Heart right ventricle (tissue), 16 donors: ENCODE results near the gene TCOF1. TPM values are rescaled to one million over a fixed set of nuclear protein-coding genes. Genes with fewer than 3 reads are reported as not detected.

Experiments used
- ATAC-seq, 8 donors: fragments of 200-7000 bp; cut with Tn5 transposase; one replicate each; pipeline ENCODE4 v1.9.1; 2020; ENCODE audit warnings: mild to moderate bottlenecking in 8 of 8, moderate library complexity in 8 of 8, moderate number of reproducible peaks in 1 of 8
- DNase-seq, 2 donors: peaks; one replicate each; pipeline ENCODE4 v3.0.0-alpha.2; 2020
- H3K27ac ChIP-seq, 10 donors: fragments of 200-600 bp; sonication (generic) in 2 of 10; one replicate each; pipeline versions ENCODE4 v1.5.0 to v1.8.0; 2020 to 2022; ENCODE audit warnings: mild to moderate bottlenecking in 3 of 10
- H3K27me3 ChIP-seq, 7 donors: fragments of 200-600 bp; one replicate each; pipeline ENCODE4 v1.8.0; 2021 to 2022; ENCODE audit warnings: mild to moderate bottlenecking in 2 of 7
- H3K36me3 ChIP-seq, 9 donors: fragments of 200-600 bp; sonication (generic) in 1 of 9; one replicate each; pipeline versions ENCODE4 v1.5.0 to v1.8.0; 2020 to 2022; ENCODE audit warnings: mild to moderate bottlenecking in 2 of 9
- H3K4me1 ChIP-seq, 9 donors: fragments of 200-600 bp; sonication (generic) in 1 of 9; one replicate each; pipeline versions ENCODE4 v1.5.0 to v1.8.0; 2020 to 2022; ENCODE audit warnings: mild to moderate bottlenecking in 4 of 9
- H3K4me3 ChIP-seq, 10 donors: fragments of 200-600 bp; sonication (generic) in 2 of 10; one replicate each; pipeline versions ENCODE4 v1.5.0 to v1.8.0; 2020 to 2022; ENCODE audit warnings: mild to moderate bottlenecking in 7 of 10, moderate library complexity in 2 of 10
- H3K9me3 ChIP-seq, 11 donors: fragments of 200-600 bp in 10 of 11; sonication (generic) in 2 of 11; one replicate each; pipeline versions ENCODE4 v1.5.0 to v1.8.0; 2013 to 2022; ENCODE audit warnings: mild to moderate bottlenecking in 2 of 11, control low read depth in 1 of 11, moderate library complexity in 1 of 11
- WGBS, 2 donors: extraction: QIAGEN DNeasy Blood & Tissue Kit; methylation state at CpG; one replicate each; pipeline ENCODE4 v1.1.7; 2013; ENCODE audit warnings: inconsistent platforms in 1 of 2; 5-methylcytosine and 5-hydroxymethylcytosine counted together
- intact Hi-C, 10 donors: fragments of 100-400 bp; cut with DNase I; formaldehyde crosslinking; loops; one replicate each; pipeline versions ENCODE4 v1.11.1 to v1.14.2; 2022
- polyA plus RNA-seq, 2 donors: library from polyadenylated mRNA; stranded (reverse); fragments of 200-250 nt; gene quantifications; one replicate each; pipeline ENCODE4 v1.2.3, GENCODE V29; 2013
- total RNA-seq, 10 donors: library from RNA; stranded (reverse); fragmentation: NEBNext Ultra II Directional in 3 of 10; extraction: Animal tissue kit (Norgen Biotek cat#: 25700) in 3 of 10; gene quantifications; one replicate each; pipeline versions ENCODE4 v1.2.1 to v1.2.4, GENCODE V29; 2021 to 2023
- TF ChIP-seq, protein P1 (sequence below), 9 donors: fragments of 200-600 bp; sonication (generic) in 2 of 9; IDR thresholded peaks; one replicate each; pipeline versions ENCODE4 v1.5.0 to v1.8.0; 2021 to 2022; ENCODE audit warnings: antibody characterized with exemption in 9 of 9, mild to moderate bottlenecking in 5 of 9, moderate library complexity in 1 of 9
- donor health status: Arrhythmogenic right ventricular cardiomyopathy.
- donor health status: ischemic (EF 13 %, LVEDD 7.1; RV severe dilation, severe dysfunction).
- donor health status: healthy with polysubstance abuse.
- donor health status: DM: no; HTN: yes; CAD: no.
- donor health status: DM: no; HTN: no; CAD: no.
- donor health status: ischemic (EF 25% LVEDD 6.9; RV normal size, moderate dysfunction).
- donor health status: ischemic (EF 25% LVEDD 5.7; RV mildly dilated, moderate dysfunction).
- donor health status: healthy.
- donor health status: DM: yes; HTN: yes; CAD: no.
- donor health status: Ischemic cardiomyopathy.
- donor health status: ischemic (EF 35%, LVEDD 5.7; RV mildly dilated, moderate dysfunction).
- donor health status: nonischemic (EF 11% LVEDD 7.7; RV severe dilation, severe dysfunction).
- donor health status: DM: yes; HTN: yes; CAD: no.
- donor health status: PGD.
- donor health status: ischemic (EF 29% LVEDD 5.4; RV normal size, mild dysfunction).
- donor health status: nonischemic (EF 23%, LVEDD 6.1; RV moderate dilation, normal function).

Gene TCOF1
- total and polyA plus RNA-seq, 12 donors = 12.4 to 21.3 (median 14.1) TPM

DNA sequence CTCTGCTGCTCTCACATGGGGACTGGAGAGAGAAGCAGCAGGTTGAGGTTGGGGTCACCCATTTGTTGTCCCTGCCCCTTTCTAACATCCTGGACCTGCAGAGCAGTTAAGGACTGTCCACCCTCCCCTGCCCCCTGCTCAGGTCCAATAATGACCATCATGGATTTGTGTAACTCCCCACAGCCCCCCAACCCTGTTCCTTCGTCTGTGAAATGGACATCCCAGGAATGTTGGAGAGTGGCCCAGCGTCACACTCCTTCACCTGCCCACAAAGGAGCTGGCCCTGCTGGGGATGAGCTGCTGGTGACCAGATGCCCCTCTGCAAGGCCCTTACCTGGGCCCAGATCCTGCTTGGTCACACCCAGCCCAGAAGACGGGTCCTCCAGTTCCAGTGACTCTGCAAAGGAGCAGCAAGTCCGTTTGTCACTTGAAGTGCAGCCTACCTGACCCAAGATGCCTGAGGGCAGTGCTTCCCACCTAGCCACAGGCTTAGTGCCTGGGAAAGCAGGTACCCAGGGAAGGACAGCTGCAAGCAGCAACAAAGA is 44.8 kb downstream of the TCOF1 start:
- peaks cover 0 to 100% (median 28%) of the 10 kb centered on the region in 9 donors for H3K36me3 ChIP-seq
- no peak overlapping the region for H3K27ac ChIP-seq
- no peak overlapping the region for H3K4me3 ChIP-seq
- no peaks in the 10 kb centered on the region for H3K9me3 ChIP-seq
- H3K27me3 ChIP-seq = no peaks in the 10 kb centered on the region
- WGBS, 2 donors = 84 to 86% methylated on average over 4 of the region's 4 CpGs
- TF ChIP-seq, protein P1, sequence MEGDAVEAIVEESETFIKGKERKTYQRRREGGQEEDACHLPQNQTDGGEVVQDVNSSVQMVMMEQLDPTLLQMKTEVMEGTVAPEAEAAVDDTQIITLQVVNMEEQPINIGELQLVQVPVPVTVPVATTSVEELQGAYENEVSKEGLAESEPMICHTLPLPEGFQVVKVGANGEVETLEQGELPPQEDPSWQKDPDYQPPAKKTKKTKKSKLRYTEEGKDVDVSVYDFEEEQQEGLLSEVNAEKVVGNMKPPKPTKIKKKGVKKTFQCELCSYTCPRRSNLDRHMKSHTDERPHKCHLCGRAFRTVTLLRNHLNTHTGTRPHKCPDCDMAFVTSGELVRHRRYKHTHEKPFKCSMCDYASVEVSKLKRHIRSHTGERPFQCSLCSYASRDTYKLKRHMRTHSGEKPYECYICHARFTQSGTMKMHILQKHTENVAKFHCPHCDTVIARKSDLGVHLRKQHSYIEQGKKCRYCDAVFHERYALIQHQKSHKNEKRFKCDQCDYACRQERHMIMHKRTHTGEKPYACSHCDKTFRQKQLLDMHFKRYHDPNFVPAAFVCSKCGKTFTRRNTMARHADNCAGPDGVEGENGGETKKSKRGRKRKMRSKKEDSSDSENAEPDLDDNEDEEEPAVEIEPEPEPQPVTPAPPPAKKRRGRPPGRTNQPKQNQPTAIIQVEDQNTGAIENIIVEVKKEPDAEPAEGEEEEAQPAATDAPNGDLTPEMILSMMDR (IDR thresholded peaks at IDR 0.05) = no peak
- DNase-seq (no peak), ATAC-seq (no peak)
- intact Hi-C loops = loop anchor here in 1 of 10 donors (5.0 kb wide), 1 partner anchor 35 kb away; no protein-coding TSS in a partner anchor
- peaks cover 0 to 38% (median 5%) of the 10 kb centered on the region in 9 donors for H3K4me1 ChIP-seq

DNA sequence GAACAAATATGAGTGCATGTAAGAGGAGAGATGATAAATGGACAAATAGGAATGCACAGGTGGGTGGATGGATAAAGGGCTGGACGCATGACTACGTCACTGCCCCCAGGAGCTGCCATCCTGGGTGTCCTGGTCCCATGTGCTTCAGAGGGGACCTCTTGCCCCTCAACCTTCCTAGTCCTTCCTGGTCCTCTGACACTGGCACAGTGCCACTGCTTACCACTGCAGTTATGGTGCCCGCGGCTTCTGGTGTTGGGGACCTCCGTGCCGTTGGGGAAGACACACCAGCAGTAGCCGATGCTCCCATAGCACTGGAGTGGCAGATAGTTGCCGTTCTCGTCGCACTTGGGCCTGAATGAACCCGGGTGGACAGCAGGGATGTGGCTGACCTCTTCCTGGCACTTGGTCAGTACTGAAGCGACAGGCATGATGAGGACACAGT is 45.4 kb downstream of the TCOF1 start:
- H3K27ac ChIP-seq = no peak overlapping the region
- ATAC-seq (no peak), DNase-seq (no peak)
- WGBS, 2 donors = 92 to 93% methylated on average over 12 of the region's 12 CpGs
- TF ChIP-seq, protein P1 (IDR thresholded peaks at IDR 0.05) = no peak
- H3K36me3 ChIP-seq = peaks cover 0 to 100% (median 28%) of the 10 kb centered on the region in 9 donors
- no peak overlapping the region for H3K4me3 ChIP-seq
- H3K27me3 ChIP-seq = no peaks in the 10 kb centered on the region
- intact Hi-C loops = loop anchor here in 1 of 10 donors (5.0 kb wide), 1 partner anchor 34 kb away; no protein-coding TSS in a partner anchor
- no peaks in the 10 kb centered on the region for H3K9me3 ChIP-seq
- H3K4me1 ChIP-seq = peaks cover 0 to 44% (median 12%) of the 10 kb centered on the region in 9 donors

DNA sequence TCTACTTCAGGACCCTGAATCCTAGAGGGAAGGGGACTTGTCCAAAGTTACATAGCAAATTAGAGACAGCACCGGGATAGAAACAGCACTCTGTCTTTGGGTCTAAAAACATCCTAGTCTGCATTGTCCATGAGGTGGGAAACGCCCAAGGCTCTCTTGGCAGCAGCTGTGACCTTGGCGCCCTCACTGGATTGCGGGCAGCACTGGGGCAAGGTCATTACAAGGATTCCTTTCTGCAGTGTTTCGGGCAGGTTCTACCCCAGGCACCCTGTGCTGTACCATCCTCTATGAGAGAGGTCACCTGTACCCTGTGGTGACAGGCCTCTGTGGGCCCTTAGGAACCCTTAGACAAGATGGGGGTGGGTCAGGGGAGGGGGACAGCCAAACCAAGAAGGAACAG is 46.6 kb downstream of the TCOF1 start:
- TF ChIP-seq, protein P1 (IDR thresholded peaks at IDR 0.05) = no peak
- Histone ChIP-seq H3K4me3 (no peak overlapping the region), H3K36me3 (peaks cover 0 to 100% (median 18%) of the 10 kb centered on the region in 9 donors), H3K27me3 (no peaks in the 10 kb centered on the region), H3K4me1 (peaks cover 0 to 55% (median 22%) of the 10 kb centered on the region in 9 donors), H3K27ac (peak overlapping the region in 1 of 10 donors; percentile 31), H3K9me3 (no peaks in the 10 kb centered on the region)
- intact Hi-C loops = loop anchor here in 1 of 10 donors (5.0 kb wide), 1 partner anchor 33 kb away; no protein-coding TSS in a partner anchor
- 50 to 54% methylated on average over 5 of the region's 5 CpGs for WGBS, 2 donors
- DNase-seq (no peak), ATAC-seq (peak in 1 of 8 donors; percentile 12)

DNA sequence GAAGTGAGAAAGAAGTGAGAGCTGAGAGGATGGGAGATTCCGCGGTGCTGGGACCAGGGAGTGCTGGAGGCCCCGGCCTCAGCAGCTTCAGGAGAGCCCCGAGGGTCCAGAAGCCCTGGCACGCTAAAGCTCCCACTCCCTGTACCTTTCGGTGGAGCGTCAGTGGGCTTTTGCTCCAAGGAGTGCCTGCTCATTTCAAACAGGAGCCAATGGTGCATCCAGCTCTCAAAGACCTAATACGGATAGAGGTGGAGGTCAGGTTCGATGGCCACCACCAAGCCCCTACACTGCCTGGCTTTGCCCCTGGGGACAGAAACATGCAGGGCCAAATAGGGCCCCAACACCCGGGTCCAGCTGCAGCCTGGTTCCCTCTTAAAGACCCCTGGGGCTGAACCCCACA is 47.0 kb downstream of the TCOF1 start:
- H3K27ac ChIP-seq = peak overlapping the region in 1 of 10 donors; percentile 31
- H3K27me3 ChIP-seq = no peaks in the 10 kb centered on the region
- TF ChIP-seq, protein P1 (IDR thresholded peaks at IDR 0.05) = no peak
- ATAC-seq (no peak), DNase-seq (no peak)
- no peaks in the 10 kb centered on the region for H3K9me3 ChIP-seq
- H3K4me1 ChIP-seq = peaks cover 0 to 59% (median 23%) of the 10 kb centered on the region in 9 donors
- H3K4me3 ChIP-seq = no peak overlapping the region
- 94 to 96% methylated on average over 10 of the region's 10 CpGs for WGBS, 2 donors
- H3K36me3 ChIP-seq = peaks cover 0 to 100% (median 18%) of the 10 kb centered on the region in 9 donors
- intact Hi-C loops = loop anchor here in 1 of 10 donors (5.0 kb wide), 1 partner anchor 33 kb away; no protein-coding TSS in a partner anchor
